ENCODE measurements around the gene DNAH11.

GRCh38 chr7:21707566-21707965 lies 164.7 kb downstream of the DNAH11 start:
- no peak for TF ChIP-seq POLR2A (IDR thresholded peaks at IDR 0.05)
- TF ChIP-seq CTCF (IDR thresholded peaks at IDR 0.05) = no peak

Data from tibial nerve (tissue), 3 donors.